Activated naive CD4-positive, alpha-beta T cell treated with Interleukin-2 at 50 U/mL for 16 hours (primary cell): Measurements from ENCODE around the gene CYP11A1.

ENCODE experiments used
- DNase-seq: peaks from one replicate; pipeline ENCODE4 v3.0.0-alpha.2; 2020

CYP11A1 gene

GRCh38 chr15:74387141-74387541 is 19.7 kb upstream of the CYP11A1 start:
- DNase-seq: no peak

- no peak for DNase-seq
Measured at GRCh38 chr15:74386496-74387140, 19.2 kb upstream of the CYP11A1 start.

GRCh38 chr15:74385733-74386132 is 18.3 kb upstream of the CYP11A1 start:
- no peak for DNase-seq

GRCh38 chr15:74384881-74385643 is 17.6 kb upstream of the CYP11A1 start:
- DNase-seq: peak; percentile 49

GRCh38 chr15:74384566-74384880 is 17.1 kb upstream of the CYP11A1 start:
- no peak for DNase-seq

GRCh38 chr15:74383695-74384565 is 16.5 kb upstream of the CYP11A1 start:
- DNase-seq: peak; percentile 62

GRCh38 chr15:74383286-74383685 is 15.8 kb upstream of the CYP11A1 start:
- DNase-seq: no peak

- DNase-seq: peak; percentile 76
Measured at GRCh38 chr15:74382004-74382816, 14.8 kb upstream of the CYP11A1 start.

GRCh38 chr15:74381481-74381880 is 14.0 kb upstream of the CYP11A1 start:
- no peak for DNase-seq

GRCh38 chr15:74381190-74381453 is 13.7 kb upstream of the CYP11A1 start:
- DNase-seq: no peak

GRCh38 chr15:74380361-74381189 is 13.1 kb upstream of the CYP11A1 start:
- no peak for DNase-seq

- DNase-seq: peak; percentile 69
Measured at GRCh38 chr15:74378848-74379247, 11.4 kb upstream of the CYP11A1 start.

- no peak for DNase-seq
Measured at GRCh38 chr15:74377831-74378766, 10.7 kb upstream of the CYP11A1 start.

GRCh38 chr15:74376825-74377581 is 9.6 kb upstream of the CYP11A1 start:
- DNase-seq: no peak

GRCh38 chr15:74376226-74376625 is 8.8 kb upstream of the CYP11A1 start:
- no peak for DNase-seq

GRCh38 chr15:74375303-74375693 is 7.9 kb upstream of the CYP11A1 start:
- DNase-seq: peak; percentile 88

GRCh38 chr15:74374648-74375302 is 7.3 kb upstream of the CYP11A1 start:
- no peak for DNase-seq

GRCh38 chr15:74373731-74374647 is 6.5 kb upstream of the CYP11A1 start:
- DNase-seq: peak; percentile 96
